Endothelial cell (in vitro differentiated cells): ENCODE measurements around the gene PHLDA2. TPM values are rescaled to one million over a fixed set of nuclear protein-coding genes. Genes with fewer than 3 reads are reported as not detected.
"Not testable (repeated sequence)": the region's sequence is repeated elsewhere in the genome, so short reads cannot be mapped to it uniquely, and the experiment has no call there.

Experiments
- DNase-seq: peaks from one replicate; pipeline ENCODE4 v3.0.0; 2021; ENCODE audit warnings: low spot score
- H3K27ac Mint-ChIP-seq: one replicate; pipeline ENCODE4 v1.8.0; 2021; ENCODE audit warnings: mixed read lengths, inconsistent platforms; ENCODE audit not compliant: unreplicated experiment
- H3K27me3 Mint-ChIP-seq: one replicate; pipeline ENCODE4 v1.8.0; 2021; ENCODE audit warnings: mild to moderate bottlenecking, moderate library complexity, mixed read lengths, inconsistent platforms; ENCODE audit not compliant: unreplicated experiment
- H3K36me3 Mint-ChIP-seq: one replicate; pipeline ENCODE4 v1.8.0; 2021; ENCODE audit warnings: mild to moderate bottlenecking, low read depth, mixed read lengths, inconsistent platforms; ENCODE audit not compliant: unreplicated experiment
- H3K4me1 Mint-ChIP-seq: one replicate; pipeline ENCODE4 v1.8.0; 2021; ENCODE audit warnings: mild to moderate bottlenecking, mixed read lengths, inconsistent platforms; ENCODE audit not compliant: unreplicated experiment
- H3K4me3 Mint-ChIP-seq: one replicate; pipeline ENCODE4 v1.8.0; 2021; ENCODE audit warnings: mild to moderate bottlenecking, mixed read lengths, inconsistent platforms; ENCODE audit not compliant: unreplicated experiment
- H3K9me3 Mint-ChIP-seq: one replicate; pipeline ENCODE4 v1.8.0; 2021; ENCODE audit warnings: mixed read lengths, inconsistent platforms; ENCODE audit not compliant: unreplicated experiment
- CTCF ChIP-seq: fragments of 200-600 bp; sonication (generic); IDR thresholded peaks from one replicate; pipeline ENCODE4 v1.5.0; 2021; ENCODE audit warnings: antibody characterized with exemption; ENCODE audit not compliant: unreplicated experiment
- total RNA-seq: library from RNA; stranded (reverse); fragmentation: NEBNext Ultra II Directional; extraction: Animal tissue kit (Norgen Biotek cat#: 25700); gene quantifications from one replicate; pipeline ENCODE4 v1.2.1, GENCODE V29; 2021; ENCODE audit not compliant: unreplicated experiment

Gene PHLDA2
- total RNA-seq, 1 donor from 2014 or later: 8.1 TPM

- Mint-ChIP-seq H3K9me3 (peaks cover 7% of the 10 kb centered on the region), H3K4me3 (no peak overlapping the region), H3K27me3 (peaks cover 17% of the 10 kb centered on the region), H3K36me3 (peaks cover 26% of the 10 kb centered on the region), H3K4me1 (peaks cover 18% of the 10 kb centered on the region), H3K27ac (no peak overlapping the region)
- no peak for TF ChIP-seq CTCF
- no peak for DNase-seq
Observed at GRCh38 chr11:2942872-2943710, 13.9 kb upstream of the PHLDA2 start.

GRCh38 chr11:2942447-2942846 is 13.2 kb upstream of the PHLDA2 start:
- peaks cover 13% of the 10 kb centered on the region for H3K27me3 Mint-ChIP-seq
- TF ChIP-seq CTCF: no peak
- peaks cover 24% of the 10 kb centered on the region for H3K36me3 Mint-ChIP-seq
- no peak overlapping the region for H3K4me3 Mint-ChIP-seq
- H3K9me3 Mint-ChIP-seq: peaks cover 11% of the 10 kb centered on the region
- H3K4me1 Mint-ChIP-seq: peaks cover 18% of the 10 kb centered on the region
- H3K27ac Mint-ChIP-seq: no peak overlapping the region
- DNase-seq: no peak

- TF ChIP-seq CTCF: no peak
- H3K27ac Mint-ChIP-seq: no peak overlapping the region
- peaks cover 14% of the 10 kb centered on the region for H3K9me3 Mint-ChIP-seq
- H3K4me1 Mint-ChIP-seq: peaks cover 12% of the 10 kb centered on the region
- no peak overlapping the region for H3K4me3 Mint-ChIP-seq
- H3K36me3 Mint-ChIP-seq: peaks cover 19% of the 10 kb centered on the region
- peaks cover 11% of the 10 kb centered on the region for H3K27me3 Mint-ChIP-seq
- DNase-seq: no peak
Observed at GRCh38 chr11:2940921-2941821, 12.0 kb upstream of the PHLDA2 start.

GRCh38 chr11:2940147-2940920 is 11.1 kb upstream of the PHLDA2 start:
- Mint-ChIP-seq H3K27ac (no peak overlapping the region), H3K27me3 (peaks cover 11% of the 10 kb centered on the region), H3K4me3 (no peak overlapping the region), H3K4me1 (peaks cover 5% of the 10 kb centered on the region), H3K36me3 (peaks cover 19% of the 10 kb centered on the region), H3K9me3 (peaks cover 14% of the 10 kb centered on the region)
- TF ChIP-seq CTCF: no peak
- DNase-seq: no peak

GRCh38 chr11:2938458-2939418 is 9.5 kb upstream of the PHLDA2 start:
- peaks cover 14% of the 10 kb centered on the region for H3K9me3 Mint-ChIP-seq
- H3K4me3 Mint-ChIP-seq: peak overlapping the region; percentile 4
- not testable (repeated sequence) for H3K4me1 Mint-ChIP-seq, DNase-seq
- peaks cover 11% of the 10 kb centered on the region for H3K27me3 Mint-ChIP-seq
- peaks cover 19% of the 10 kb centered on the region for H3K36me3 Mint-ChIP-seq
- H3K27ac Mint-ChIP-seq: peak overlapping the region; percentile 27

GRCh38 chr11:2937641-2938457 is 8.6 kb upstream of the PHLDA2 start:
- H3K4me1 Mint-ChIP-seq, DNase-seq, H3K27ac Mint-ChIP-seq, H3K27me3 Mint-ChIP-seq: not testable (repeated sequence)
- Mint-ChIP-seq H3K4me3 (peak overlapping the region; percentile 70), H3K36me3 (peaks cover 19% of the 10 kb centered on the region), H3K9me3 (peaks cover 14% of the 10 kb centered on the region)
